Measurements from ENCODE around the gene TRAPPC3L. TPM values are rescaled to one million over a fixed set of nuclear protein-coding genes. Genes with fewer than 3 reads are reported as not detected.
A peak's percentile ranks its signal among the peaks of the same experiment; 100 is the strongest.

The TRAPPC3L gene
- total RNA-seq, 1 experiment from 2014 or later = not detected

- in situ Hi-C loops (cut with HindIII; ENCODE audit: low pct_unique_long_range_greater_than_20kb, low sequenced_read_pairs) (no loop called here), intact Hi-C loops (cut with micrococcal nuclease; ENCODE audit: unreplicated experiment) (no loop called here)
- Histone ChIP-seq H3K4me1 (ENCODE audit: control insufficient read depth, insufficient read depth, low read length) (no peaks in the 10 kb centered on the region), H3K36me3 (ENCODE audit: control insufficient read depth, insufficient read depth, low read length) (no peaks in the 10 kb centered on the region), H3K9me3 (ENCODE audit: control insufficient read depth, insufficient read depth, low read depth, low read length) (no peaks in the 10 kb centered on the region), H3K4me3 (ENCODE audit: low read depth in 2 of 2, low read length in 2 of 2) (no peak overlapping the region), H3K27me3 (ENCODE audit: control insufficient read depth, insufficient read depth, low read length) (peaks cover 42% of the 10 kb centered on the region), H3K27ac (ENCODE audit: low read length) (no peak overlapping the region)
- DNase-seq (ENCODE audit: low read depth, low spot score) (no peak), ATAC-seq (peak; percentile 57)
- ChIA-PET POLR2A (no interaction called here), CTCF (interaction anchor here (2.0 kb wide), 1 partner anchor 246 kb away, joined by 13 read pairs; no protein-coding TSS in a partner anchor)
- no TSS peak for BruUV-seq (replicated peaks)
- TF ChIP-seq POLR2AphosphoS5 (IDR thresholded peaks at IDR 0.05; ENCODE audit: low read depth, low read length) = no peak
- TF ChIP-seq CTCF (IDR thresholded peaks at IDR 0.05) = peak; percentile 37
Measured at GRCh38 chr6:116533233-116533957, 12.1 kb downstream of the TRAPPC3L start.

GRCh38 chr6:116531675-116532570, 13.6 kb downstream of the TRAPPC3L start:
- intact Hi-C loops (cut with micrococcal nuclease; ENCODE audit: unreplicated experiment) (loop anchor here (1.0 kb wide), 1 partner anchor 245 kb away; no protein-coding TSS in a partner anchor), in situ Hi-C loops (cut with HindIII; ENCODE audit: low pct_unique_long_range_greater_than_20kb, low sequenced_read_pairs) (no loop called here)
- H3K27me3 ChIP-seq (ENCODE audit: control insufficient read depth, insufficient read depth, low read length) = peaks cover 41% of the 10 kb centered on the region
- no peaks in the 10 kb centered on the region for H3K4me1 ChIP-seq (ENCODE audit: control insufficient read depth, insufficient read depth, low read length)
- H3K9me3 ChIP-seq (ENCODE audit: control insufficient read depth, insufficient read depth, low read depth, low read length) = no peaks in the 10 kb centered on the region
- POLR2A ChIA-PET = no interaction called here
- no peaks in the 10 kb centered on the region for H3K36me3 ChIP-seq (ENCODE audit: control insufficient read depth, insufficient read depth, low read length)
- DNase-seq (ENCODE audit: low read depth, low spot score) = peak; percentile 52
- no peak overlapping the region for H3K27ac ChIP-seq (ENCODE audit: low read length)
- TF ChIP-seq REST (IDR thresholded peaks at IDR 0.05; ENCODE audit: insufficient read depth in 1 of 2, low read depth in 2 of 2, low read length in 1 of 2) (no peak), SIN3A (IDR thresholded peaks at IDR 0.05; ENCODE audit: borderline replicate concordance, insufficient read depth, low read depth, low read length) (no peak), CTCF (IDR thresholded peaks at IDR 0.05) (peak; percentile 87)
- no peak overlapping the region for H3K4me3 ChIP-seq (ENCODE audit: low read depth in 2 of 2, low read length in 2 of 2)
- peak; percentile 90 for ATAC-seq
- CTCF ChIA-PET = interaction anchor here (0.5 to 2.0 kb wide), 2 partner anchors 213 to 244 kb away, joined by 5 to 13 read pairs; no protein-coding TSS in a partner anchor
- no TSS peak for BruUV-seq (replicated peaks)
